SH-SY5Y (cell line): Measurements from ENCODE around the gene TFG.

Experiments
- GATA2 ChIP-seq: IDR thresholded peaks from 2 replicates; pipeline ENCODE4 v1.6.1; 2011; ENCODE audit warnings: mild to moderate bottlenecking, low read depth, low read length
- GATA3 ChIP-seq: IDR thresholded peaks from 2 replicates; pipeline ENCODE4 v1.6.1; 2011; ENCODE audit warnings: low read depth, mild to moderate bottlenecking, low read length, moderate library complexity

- TF ChIP-seq GATA2 (no peak), GATA3 (no peak)
Measured at GRCh38 chr3:100737334-100737733, 28.0 kb downstream of the TFG start.
